Upper lobe of right lung (tissue), 1 donor: Measurements from ENCODE around the gene RHBDF2. TPM values are rescaled to one million over a fixed set of nuclear protein-coding genes. Genes with fewer than 3 reads are reported as not detected.
"Not testable (repeated sequence)": the region's sequence is repeated elsewhere in the genome, so short reads cannot be mapped to it uniquely, and the experiment has no call there.

ENCODE experiments used
- ATAC-seq: fragments of 200-7000 bp; cut with Tn5 transposase; one replicate; pipeline ENCODE4 v1.9.1; 2020; ENCODE audit warnings: mild to moderate bottlenecking, moderate library complexity
- DNase-seq: peaks from one replicate; pipeline ENCODE4 v3.0.0-alpha.2; 2020
- H3K27ac ChIP-seq: fragments of 200-600 bp; one replicate; pipeline ENCODE4 v1.8.0; 2022
- H3K27me3 ChIP-seq: fragments of 200-600 bp; one replicate; pipeline ENCODE4 v1.8.0; 2022; ENCODE audit warnings: mild to moderate bottlenecking
- H3K36me3 ChIP-seq: fragments of 200-600 bp; one replicate; pipeline ENCODE4 v1.8.0; 2022
- H3K4me1 ChIP-seq: fragments of 200-600 bp; one replicate; pipeline ENCODE4 v1.8.0; 2022
- H3K4me3 ChIP-seq: fragments of 200-600 bp; one replicate; pipeline ENCODE4 v1.8.0; 2022; ENCODE audit warnings: mild to moderate bottlenecking
- H3K9me3 ChIP-seq: fragments of 200-600 bp; one replicate; pipeline ENCODE4 v1.8.0; 2022
- intact Hi-C: fragments of 100-400 bp; cut with DNase I; formaldehyde crosslinking; loops from one replicate; pipeline ENCODE4 v1.11.0; 2022
- total RNA-seq: library from RNA; stranded (reverse); fragmentation: NEBNext Ultra II Directional; extraction: Animal tissue kit (Norgen Biotek cat#: 25700); gene quantifications from one replicate; pipeline ENCODE4 v1.2.1, GENCODE V29; 2021
- TF ChIP-seq, protein P1 (sequence below): fragments of 200-600 bp; IDR thresholded peaks from one replicate; pipeline ENCODE4 v1.8.0; 2022; ENCODE audit warnings: antibody characterized with exemption
- donor health status: DM: no; HTN: yes; CAD: no; lungs with severe emphysema.

The RHBDF2 gene
- total RNA-seq, 1 donor from 2014 or later: 46.4 TPM

DNA sequence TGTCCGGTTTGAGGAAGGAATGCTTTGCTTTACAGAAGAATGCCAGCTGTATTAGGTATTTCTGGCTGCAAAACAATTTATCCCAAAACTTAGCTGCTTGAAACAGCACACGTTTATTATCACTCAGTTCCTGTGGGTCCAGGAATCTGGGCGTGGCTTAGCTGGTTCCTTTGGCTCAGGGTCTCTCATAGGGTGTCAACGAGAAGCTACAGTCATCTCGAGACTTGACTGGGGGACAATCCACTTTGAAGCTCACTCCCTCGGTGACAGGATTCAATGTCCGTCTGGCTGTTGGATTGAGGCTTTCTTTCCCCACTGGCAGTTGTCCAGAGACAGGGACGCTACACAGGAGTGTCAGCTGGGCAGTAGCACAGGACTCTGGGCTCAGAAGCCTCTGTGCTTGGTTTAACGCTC is 9.6 kb upstream of the RHBDF2 start:
- DNase-seq (no peak), ATAC-seq (no peak)
- Histone ChIP-seq H3K27ac (no peak overlapping the region), H3K27me3 (peaks cover 6% of the 10 kb centered on the region), H3K4me1 (peaks cover 16% of the 10 kb centered on the region), H3K9me3 (no peaks in the 10 kb centered on the region), H3K4me3 (no peak overlapping the region), H3K36me3 (no peaks in the 10 kb centered on the region)
- TF ChIP-seq, protein P1, sequence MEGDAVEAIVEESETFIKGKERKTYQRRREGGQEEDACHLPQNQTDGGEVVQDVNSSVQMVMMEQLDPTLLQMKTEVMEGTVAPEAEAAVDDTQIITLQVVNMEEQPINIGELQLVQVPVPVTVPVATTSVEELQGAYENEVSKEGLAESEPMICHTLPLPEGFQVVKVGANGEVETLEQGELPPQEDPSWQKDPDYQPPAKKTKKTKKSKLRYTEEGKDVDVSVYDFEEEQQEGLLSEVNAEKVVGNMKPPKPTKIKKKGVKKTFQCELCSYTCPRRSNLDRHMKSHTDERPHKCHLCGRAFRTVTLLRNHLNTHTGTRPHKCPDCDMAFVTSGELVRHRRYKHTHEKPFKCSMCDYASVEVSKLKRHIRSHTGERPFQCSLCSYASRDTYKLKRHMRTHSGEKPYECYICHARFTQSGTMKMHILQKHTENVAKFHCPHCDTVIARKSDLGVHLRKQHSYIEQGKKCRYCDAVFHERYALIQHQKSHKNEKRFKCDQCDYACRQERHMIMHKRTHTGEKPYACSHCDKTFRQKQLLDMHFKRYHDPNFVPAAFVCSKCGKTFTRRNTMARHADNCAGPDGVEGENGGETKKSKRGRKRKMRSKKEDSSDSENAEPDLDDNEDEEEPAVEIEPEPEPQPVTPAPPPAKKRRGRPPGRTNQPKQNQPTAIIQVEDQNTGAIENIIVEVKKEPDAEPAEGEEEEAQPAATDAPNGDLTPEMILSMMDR: no peak
- intact Hi-C loops: loop anchor here (5.0 kb wide), 1 partner anchor 194 kb away; no protein-coding TSS in a partner anchor

- intact Hi-C loops: loop anchor here (5.0 kb wide), 2 partner anchors 41 to 101 kb away; partner anchors contain the start of gene AANAT
These were observed 7.3 kb upstream of the RHBDF2 start for GRCh38 chr17:76508472-76509063.

DNA sequence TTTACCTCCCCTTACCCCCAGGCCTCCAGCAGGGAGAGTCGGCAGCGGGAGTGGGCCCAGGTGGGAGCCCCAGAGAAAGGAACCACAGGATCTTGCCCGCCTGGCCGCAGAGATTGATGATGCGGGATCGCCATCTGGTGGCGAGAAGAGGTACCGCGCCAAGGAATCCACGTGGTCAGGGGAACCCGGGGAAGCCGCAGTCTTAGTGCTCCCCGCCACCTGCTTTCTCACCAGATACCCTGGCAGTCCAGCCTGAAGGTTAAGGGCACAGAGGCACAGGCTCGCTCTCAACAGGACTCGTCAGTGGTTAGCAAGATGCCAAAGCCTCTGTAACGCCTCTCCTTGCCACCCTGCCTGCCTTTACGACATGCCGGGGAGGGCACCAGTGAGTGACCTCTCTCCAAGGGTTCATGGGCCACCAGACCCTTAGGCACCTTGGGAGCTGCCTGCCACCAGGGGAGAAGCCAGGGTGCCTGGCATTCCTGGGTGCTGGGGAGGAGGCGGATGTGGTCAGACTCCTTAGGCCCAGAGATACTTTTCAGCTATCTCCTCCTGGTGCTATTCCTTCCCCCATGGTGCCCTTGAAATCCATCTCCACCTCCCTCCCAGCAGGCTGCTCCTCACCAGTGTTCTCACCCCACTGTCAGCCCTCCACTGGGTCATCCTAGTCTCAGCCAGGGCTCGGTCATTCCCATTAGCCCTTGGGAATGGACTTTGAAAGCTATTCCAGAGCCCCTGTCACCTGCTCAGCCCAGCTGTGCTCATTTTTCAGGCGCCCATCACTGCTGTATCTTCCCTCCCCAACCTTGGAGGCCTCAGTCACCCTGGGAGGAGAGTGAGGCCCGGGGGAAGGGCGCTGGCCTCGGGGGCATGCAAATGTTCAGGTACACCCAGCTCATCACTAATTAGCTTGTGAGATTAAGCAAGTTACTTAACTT is 5.5 kb upstream of the RHBDF2 start:
- Histone ChIP-seq H3K4me3 (no peak overlapping the region), H3K4me1 (peaks cover 16% of the 10 kb centered on the region), H3K27ac (no peak overlapping the region), H3K9me3 (no peaks in the 10 kb centered on the region), H3K36me3 (no peaks in the 10 kb centered on the region), H3K27me3 (peaks cover 6% of the 10 kb centered on the region)
- DNase-seq (peak; percentile 89), ATAC-seq (peak; percentile 90)
- TF ChIP-seq, protein P1: peak; percentile 94
- intact Hi-C loops: loop anchor here (5.0 kb wide), 2 partner anchors 39 to 99 kb away; partner anchors contain the start of gene AANAT

More at GRCh38 chr17:76508472-76509063, 7.3 kb upstream of the RHBDF2 start:
- not testable (repeated sequence) for H3K9me3 ChIP-seq, H3K36me3 ChIP-seq, H3K27me3 ChIP-seq, H3K27ac ChIP-seq, H3K4me3 ChIP-seq, DNase-seq, ATAC-seq
- peaks cover 16% of the 10 kb centered on the region for H3K4me1 ChIP-seq

DNA sequence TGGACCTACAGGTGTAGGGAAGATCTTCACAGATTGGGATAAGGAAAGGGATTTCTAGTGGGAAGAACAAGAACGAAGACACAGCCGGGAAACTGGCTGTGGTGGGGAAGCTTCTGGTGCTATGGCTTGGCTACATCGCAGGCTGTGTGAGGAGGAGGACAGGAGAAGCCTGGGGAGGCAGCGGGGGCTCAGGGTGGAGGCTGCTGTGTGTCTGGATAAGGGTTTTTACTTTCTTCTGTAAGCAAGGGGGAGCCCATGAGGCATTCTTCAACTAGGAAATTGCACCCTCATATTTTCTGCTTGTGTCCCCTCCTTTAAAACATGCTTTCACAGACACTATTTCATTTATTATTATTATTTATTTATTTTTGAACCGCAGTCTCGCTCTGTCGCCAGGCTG is 2.9 kb upstream of the RHBDF2 start:
- no peak for ATAC-seq
- no peak for DNase-seq
- Histone ChIP-seq H3K4me1 (peaks cover 16% of the 10 kb centered on the region), H3K9me3 (no peaks in the 10 kb centered on the region), H3K27ac (no peak overlapping the region), H3K27me3 (peaks cover 6% of the 10 kb centered on the region), H3K36me3 (no peaks in the 10 kb centered on the region), H3K4me3 (no peak overlapping the region)
- TF ChIP-seq, protein P1: no peak
- intact Hi-C loops: no loop called here

DNA sequence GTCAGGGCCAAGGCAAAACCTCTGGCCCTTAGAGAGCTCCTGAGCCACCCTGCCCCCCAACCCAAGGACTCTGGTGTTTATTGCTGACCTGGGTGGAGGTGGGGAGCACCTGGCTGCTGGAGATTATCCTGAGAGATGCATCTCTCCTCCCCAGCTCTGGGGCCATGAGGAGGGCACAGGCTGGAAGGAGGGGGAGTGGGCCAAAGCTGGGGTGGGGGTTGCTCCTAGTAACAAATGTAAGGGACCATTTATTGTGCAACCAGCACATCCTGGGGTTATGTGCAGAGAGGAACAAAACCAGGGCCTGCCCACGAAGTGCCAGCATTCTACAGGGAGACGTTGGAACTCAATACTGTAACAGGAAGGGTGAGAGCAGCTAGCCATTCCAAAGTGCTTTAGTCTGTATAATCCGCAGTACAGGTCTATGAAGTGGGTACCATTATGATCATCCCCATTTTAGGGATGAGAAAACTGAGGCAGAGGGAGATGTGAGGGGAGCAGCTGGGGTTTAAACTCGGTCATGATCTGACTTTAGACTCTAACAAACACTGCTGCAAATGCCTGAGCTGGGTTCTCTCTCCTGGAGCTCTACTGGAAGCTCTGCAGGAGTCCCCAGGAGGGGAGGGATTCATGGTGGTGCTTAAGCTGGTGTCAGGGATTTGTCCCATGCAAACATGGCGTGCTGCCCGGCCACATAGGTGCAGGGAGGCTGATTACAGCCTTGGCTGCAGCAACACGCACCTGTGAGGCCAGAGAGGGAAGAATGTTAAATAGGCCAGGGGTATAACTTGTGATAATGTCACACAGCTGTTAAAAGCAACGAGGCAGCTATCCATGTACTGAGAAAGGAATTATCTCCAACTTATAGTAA is 1.4 kb upstream of the RHBDF2 start:
- no peaks in the 10 kb centered on the region for H3K9me3 ChIP-seq
- no peaks in the 10 kb centered on the region for H3K36me3 ChIP-seq
- DNase-seq: no peak
- H3K27me3 ChIP-seq: peaks cover 2% of the 10 kb centered on the region
- peaks cover 29% of the 10 kb centered on the region for H3K4me1 ChIP-seq
- TF ChIP-seq, protein P1: no peak
- no peak overlapping the region for H3K4me3 ChIP-seq
- intact Hi-C loops: no loop called here
- no peak for ATAC-seq
- peak overlapping the region; percentile 91 for H3K27ac ChIP-seq
